ENCODE results near the gene KRTAP10-12. TPM values are rescaled to one million over a fixed set of nuclear protein-coding genes. Genes with fewer than 3 reads are reported as not detected.

Gene KRTAP10-12
- polyA plus RNA-seq, 1 experiment = not detected

DNA sequence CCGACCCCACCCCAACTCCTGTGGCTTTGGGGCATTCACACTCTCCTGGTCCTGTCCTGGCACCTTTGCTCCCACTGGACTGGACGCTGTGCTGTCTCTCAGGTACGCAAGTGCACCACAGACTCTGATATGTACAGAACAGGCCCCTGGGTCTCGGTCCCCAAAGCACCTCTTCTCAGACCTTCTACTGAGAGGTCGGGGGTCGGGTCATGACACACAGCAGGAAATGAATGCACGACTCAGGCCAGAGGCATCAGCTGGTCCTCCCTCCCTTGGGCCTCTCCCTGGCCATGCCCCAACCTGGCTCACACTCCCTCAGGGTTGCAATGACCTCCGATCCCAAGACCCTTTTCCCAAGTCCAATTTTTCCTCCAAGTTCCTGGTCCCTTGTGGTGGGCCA lies 1.8 kb upstream of the KRTAP10-12 start:
- no peak for DNase-seq (ENCODE audit: low read depth, low spot score)
- ChIA-PET CTCF (no interaction called here), POLR2A (no interaction called here)
- H3K9me3 ChIP-seq (ENCODE audit: control insufficient read depth, insufficient read depth, low read length) = no peaks in the 10 kb centered on the region; the same call in 1 of the 2 replicates
- H3K27ac ChIP-seq (ENCODE audit: low read depth, low read length) = no peak overlapping the region
- TF ChIP-seq, protein P1, sequence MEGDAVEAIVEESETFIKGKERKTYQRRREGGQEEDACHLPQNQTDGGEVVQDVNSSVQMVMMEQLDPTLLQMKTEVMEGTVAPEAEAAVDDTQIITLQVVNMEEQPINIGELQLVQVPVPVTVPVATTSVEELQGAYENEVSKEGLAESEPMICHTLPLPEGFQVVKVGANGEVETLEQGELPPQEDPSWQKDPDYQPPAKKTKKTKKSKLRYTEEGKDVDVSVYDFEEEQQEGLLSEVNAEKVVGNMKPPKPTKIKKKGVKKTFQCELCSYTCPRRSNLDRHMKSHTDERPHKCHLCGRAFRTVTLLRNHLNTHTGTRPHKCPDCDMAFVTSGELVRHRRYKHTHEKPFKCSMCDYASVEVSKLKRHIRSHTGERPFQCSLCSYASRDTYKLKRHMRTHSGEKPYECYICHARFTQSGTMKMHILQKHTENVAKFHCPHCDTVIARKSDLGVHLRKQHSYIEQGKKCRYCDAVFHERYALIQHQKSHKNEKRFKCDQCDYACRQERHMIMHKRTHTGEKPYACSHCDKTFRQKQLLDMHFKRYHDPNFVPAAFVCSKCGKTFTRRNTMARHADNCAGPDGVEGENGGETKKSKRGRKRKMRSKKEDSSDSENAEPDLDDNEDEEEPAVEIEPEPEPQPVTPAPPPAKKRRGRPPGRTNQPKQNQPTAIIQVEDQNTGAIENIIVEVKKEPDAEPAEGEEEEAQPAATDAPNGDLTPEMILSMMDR (IDR thresholded peaks at IDR 0.05; ENCODE audit: low read depth, low read length) = no peak
- peaks cover 19% of the 10 kb centered on the region for H3K27me3 ChIP-seq (ENCODE audit: control insufficient read depth, insufficient read depth, low read length)
- no peak overlapping the region for H3K4me3 ChIP-seq (ENCODE audit: low read depth, low read length)

- Histone ChIP-seq H3K27me3 (ENCODE audit: control insufficient read depth, insufficient read depth, low read length) (peaks cover 19% of the 10 kb centered on the region), H3K9me3 (ENCODE audit: control insufficient read depth, insufficient read depth, low read length) (no peaks in the 10 kb centered on the region; the same call in 1 of the 2 replicates), H3K27ac (ENCODE audit: low read depth, low read length) (no peak overlapping the region), H3K4me3 (ENCODE audit: low read depth, low read length) (no peak overlapping the region)
- ChIA-PET POLR2A (no interaction called here), CTCF (no interaction called here)
- DNase-seq (ENCODE audit: low read depth, low spot score) = no peak
- TF ChIP-seq, protein P1 (IDR thresholded peaks at IDR 0.05; ENCODE audit: low read depth, low read length) = no peak
These were observed 1.3 kb upstream of the KRTAP10-12 start for GRCh38 chr21:44695641-44696040.

DNA sequence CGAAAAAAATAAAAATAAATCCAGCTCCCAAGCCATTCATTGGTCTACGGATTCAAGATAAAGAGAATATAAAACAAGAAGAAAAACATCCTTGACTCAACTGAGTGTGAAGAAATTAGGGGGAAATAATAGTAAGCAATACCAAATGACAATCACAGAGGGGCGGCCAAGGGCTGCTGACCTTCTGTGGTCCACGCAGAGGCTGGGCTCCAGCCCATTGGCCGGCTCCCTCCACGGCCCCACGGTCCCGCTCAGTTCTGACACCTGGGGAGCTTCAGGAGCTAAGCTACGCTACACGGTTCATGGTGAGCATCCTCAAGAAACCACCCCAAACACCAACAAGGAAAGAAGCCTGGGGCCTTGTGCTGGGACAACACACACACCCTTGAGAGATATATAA lies 400 bp upstream of the KRTAP10-12 start:
- H3K9me3 ChIP-seq (ENCODE audit: control insufficient read depth, insufficient read depth, low read length) = no peaks in the 10 kb centered on the region; the same call in 1 of the 2 replicates
- no peak overlapping the region for H3K4me3 ChIP-seq (ENCODE audit: low read depth, low read length)
- no peak overlapping the region for H3K27ac ChIP-seq (ENCODE audit: low read depth, low read length)
- TF ChIP-seq, protein P1 (IDR thresholded peaks at IDR 0.05; ENCODE audit: low read depth, low read length) = no peak
- H3K27me3 ChIP-seq (ENCODE audit: control insufficient read depth, insufficient read depth, low read length) = peaks cover 21% of the 10 kb centered on the region
- ChIA-PET CTCF (no interaction called here), POLR2A (no interaction called here)
- DNase-seq (ENCODE audit: low read depth, low spot score) = no peak

DNA sequence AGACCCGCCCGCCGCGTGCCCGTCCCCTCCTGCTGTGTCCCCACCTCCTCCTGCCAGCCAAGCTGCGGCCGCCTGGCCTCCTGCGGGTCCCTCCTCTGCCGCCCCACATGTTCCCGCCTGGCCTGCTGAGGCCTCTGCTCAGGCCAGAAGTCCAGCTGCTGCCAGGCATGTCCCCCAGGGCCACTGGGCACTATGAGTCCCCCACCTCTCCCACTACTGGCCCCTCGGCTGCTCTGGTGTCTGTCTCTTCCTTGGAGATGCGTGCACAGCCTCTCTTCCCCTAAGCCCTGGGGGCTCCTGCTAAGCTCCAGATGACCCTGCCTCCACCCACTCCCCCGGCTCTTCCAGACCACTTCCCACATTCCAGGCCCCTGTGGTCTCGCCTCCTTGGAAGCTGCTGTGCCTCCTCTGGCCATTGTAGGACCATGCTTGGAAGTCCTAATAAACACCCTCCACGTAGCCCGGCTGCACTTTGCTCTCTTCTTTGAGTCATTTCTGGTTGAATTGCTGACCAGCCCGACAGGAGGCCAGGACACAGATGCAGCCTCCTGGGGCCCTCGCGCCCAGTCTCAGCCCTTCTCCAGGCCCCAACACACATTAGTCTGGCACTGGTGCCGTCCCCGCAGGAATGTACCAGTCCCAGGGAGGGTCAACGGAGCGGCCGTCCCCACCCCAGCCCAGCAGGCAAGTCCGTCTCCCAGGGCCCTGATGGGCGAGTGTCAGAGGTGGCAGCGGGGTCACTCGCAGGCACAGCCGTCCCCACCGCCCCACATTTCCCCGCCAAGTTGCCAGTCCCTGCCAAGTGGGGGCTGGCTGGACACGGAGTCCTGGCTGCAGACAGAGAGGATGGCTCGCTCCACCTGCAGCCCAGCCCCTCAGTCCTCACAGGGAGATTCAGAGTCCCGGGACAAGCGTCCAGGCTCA lies 1.1 kb downstream of the KRTAP10-12 start:
- DNase-seq (ENCODE audit: low read depth, low spot score) = no peak
- ChIA-PET CTCF (no interaction called here), POLR2A (no interaction called here)
- Histone ChIP-seq H3K27me3 (ENCODE audit: control insufficient read depth, insufficient read depth, low read length) (peaks cover 31% of the 10 kb centered on the region), H3K4me3 (ENCODE audit: low read depth, low read length) (no peak overlapping the region), H3K9me3 (ENCODE audit: control insufficient read depth, insufficient read depth, low read length) (no peaks in the 10 kb centered on the region; the same call in 1 of the 2 replicates), H3K27ac (ENCODE audit: low read depth, low read length) (no peak overlapping the region)
- TF ChIP-seq, protein P1 (IDR thresholded peaks at IDR 0.05; ENCODE audit: low read depth, low read length) = no peak

DNA sequence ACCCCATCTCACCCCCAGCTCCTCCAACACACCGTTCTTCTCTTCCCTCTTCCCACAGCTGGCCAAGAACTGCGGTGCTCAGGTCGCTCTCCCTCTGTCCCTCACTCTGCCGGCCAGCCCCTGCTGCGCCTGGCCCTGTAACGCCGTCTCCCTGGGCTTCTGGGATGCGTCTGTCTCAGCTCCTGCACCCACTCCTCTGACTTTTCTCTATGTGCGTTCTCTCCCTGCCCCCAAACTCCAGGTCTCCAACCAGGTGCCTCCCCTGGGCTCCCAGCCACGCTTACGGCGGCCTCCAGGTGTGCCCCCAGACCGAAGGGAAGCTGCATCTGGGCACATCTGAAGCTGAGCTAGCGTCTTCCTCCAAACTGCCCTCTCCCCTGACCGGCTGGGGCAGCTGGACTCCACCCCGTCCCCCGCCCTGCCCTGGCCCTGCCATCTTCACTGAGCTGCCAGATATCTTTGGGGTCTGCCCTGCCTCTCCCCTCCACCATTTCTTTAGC lies 2.6 kb downstream of the KRTAP10-12 start:
- ChIA-PET CTCF (no interaction called here), POLR2A (no interaction called here)
- no peak for DNase-seq (ENCODE audit: low read depth, low spot score)
- H3K4me3 ChIP-seq (ENCODE audit: low read depth, low read length) = no peak overlapping the region
- TF ChIP-seq, protein P1 (IDR thresholded peaks at IDR 0.05; ENCODE audit: low read depth, low read length) = no peak
- peaks cover 43% of the 10 kb centered on the region for H3K27me3 ChIP-seq (ENCODE audit: control insufficient read depth, insufficient read depth, low read length)
- no peak overlapping the region for H3K27ac ChIP-seq (ENCODE audit: low read depth, low read length)
- H3K9me3 ChIP-seq (ENCODE audit: control insufficient read depth, insufficient read depth, low read length) = no peaks in the 10 kb centered on the region; the same call in 1 of the 2 replicates

Data from AG04450 (cell line).